IPS-15b (cell line): ENCODE results near the gene MTCL1.

ENCODE experiments used
- H3K27me3 ChIP-seq: one replicate; pipeline ENCODE4 v1.6.1; 2013; ENCODE audit warnings: low read length; ENCODE audit not compliant: control insufficient read depth, insufficient read depth
- H3K36me3 ChIP-seq: one replicate; pipeline ENCODE4 v1.6.1; 2013; ENCODE audit warnings: low read length; ENCODE audit not compliant: control insufficient read depth, insufficient read depth
- H3K4me1 ChIP-seq: one replicate; pipeline ENCODE4 v1.6.1; 2013; ENCODE audit warnings: mild to moderate bottlenecking, low read length; ENCODE audit not compliant: control insufficient read depth, insufficient read depth
- H3K4me3 ChIP-seq: one replicate; pipeline ENCODE4 v1.5.1; 2013; ENCODE audit warnings: low read depth, low read length
- H3K9ac ChIP-seq: one replicate; pipeline ENCODE4 v1.6.1; 2013; ENCODE audit warnings: low read depth, mild to moderate bottlenecking, low read length
- H3K9me3 ChIP-seq: one replicate; pipeline ENCODE4 v1.6.1; 2013; ENCODE audit warnings: mild to moderate bottlenecking, low read length; ENCODE audit not compliant: control insufficient read depth, insufficient read depth

Gene MTCL1

GRCh38 chr18:8705238-8705960, at the start of gene MTCL1:
Gene MTCL1, plus strand, starts transcription at chr18:8705556. Its CDS starts 105 bp downstream, at chr18:8705661.
- Histone ChIP-seq H3K36me3 (no peaks in the 10 kb centered on the region), H3K4me1 (peaks cover 18% of the 10 kb centered on the region), H3K9me3 (no peaks in the 10 kb centered on the region), H3K9ac (peak within 1 kb of the TSS; percentile 24), H3K4me3 (peak within 1 kb of the TSS; percentile 79), H3K27me3 (peaks cover 11% of the 10 kb centered on the region)

GRCh38 chr18:8656232-8656631, 49.1 kb upstream of the MTCL1 start:
- Histone ChIP-seq H3K9ac (no peak overlapping the region), H3K4me3 (no peak overlapping the region), H3K9me3 (no peaks in the 10 kb centered on the region), H3K27me3 (no peaks in the 10 kb centered on the region), H3K36me3 (no peaks in the 10 kb centered on the region), H3K4me1 (peaks cover 8% of the 10 kb centered on the region)

- no peaks in the 10 kb centered on the region for H3K9me3 ChIP-seq
- no peaks in the 10 kb centered on the region for H3K27me3 ChIP-seq
- no peaks in the 10 kb centered on the region for H3K36me3 ChIP-seq
- H3K4me1 ChIP-seq, result peaks cover 10% of the 10 kb centered on the region
- no peak overlapping the region for H3K4me3 ChIP-seq
- H3K9ac ChIP-seq, result no peak overlapping the region
Observed at GRCh38 chr18:8657050-8657820, 48.1 kb upstream of the MTCL1 start.

GRCh38 chr18:8657873-8658470, 47.4 kb upstream of the MTCL1 start:
- Histone ChIP-seq H3K27me3 (no peaks in the 10 kb centered on the region), H3K4me1 (peaks cover 16% of the 10 kb centered on the region), H3K36me3 (no peaks in the 10 kb centered on the region), H3K4me3 (no peak overlapping the region), H3K9me3 (no peaks in the 10 kb centered on the region), H3K9ac (no peak overlapping the region)

GRCh38 chr18:8658858-8659485, 46.4 kb upstream of the MTCL1 start:
- no peaks in the 10 kb centered on the region for H3K27me3 ChIP-seq
- no peaks in the 10 kb centered on the region for H3K9me3 ChIP-seq
- no peak overlapping the region for H3K9ac ChIP-seq
- H3K4me3 ChIP-seq, result no peak overlapping the region
- peaks cover 24% of the 10 kb centered on the region for H3K4me1 ChIP-seq
- no peaks in the 10 kb centered on the region for H3K36me3 ChIP-seq

- H3K9me3 ChIP-seq, result no peaks in the 10 kb centered on the region
- no peak overlapping the region for H3K9ac ChIP-seq
- H3K4me3 ChIP-seq, result no peak overlapping the region
- no peaks in the 10 kb centered on the region for H3K36me3 ChIP-seq
- H3K4me1 ChIP-seq, result peaks cover 24% of the 10 kb centered on the region
- H3K27me3 ChIP-seq, result no peaks in the 10 kb centered on the region
Observed at GRCh38 chr18:8659609-8660242, 45.6 kb upstream of the MTCL1 start.

GRCh38 chr18:8660316-8660715, 45.0 kb upstream of the MTCL1 start:
- H3K9me3 ChIP-seq, result no peaks in the 10 kb centered on the region
- no peak overlapping the region for H3K9ac ChIP-seq
- no peak overlapping the region for H3K4me3 ChIP-seq
- H3K4me1 ChIP-seq, result peaks cover 24% of the 10 kb centered on the region
- no peaks in the 10 kb centered on the region for H3K36me3 ChIP-seq
- H3K27me3 ChIP-seq, result no peaks in the 10 kb centered on the region

GRCh38 chr18:8661754-8662559, 43.4 kb upstream of the MTCL1 start:
- Histone ChIP-seq H3K27me3 (no peaks in the 10 kb centered on the region), H3K9ac (no peak overlapping the region)

GRCh38 chr18:8662560-8663255, 42.6 kb upstream of the MTCL1 start:
- Histone ChIP-seq H3K9ac (no peak overlapping the region), H3K9me3 (no peaks in the 10 kb centered on the region), H3K27me3 (no peaks in the 10 kb centered on the region)

More at GRCh38 chr18:8661754-8662559, 43.4 kb upstream of the MTCL1 start:
- H3K4me1 ChIP-seq, result peaks cover 24% of the 10 kb centered on the region
- peak overlapping the region; percentile 28 for H3K4me3 ChIP-seq
- no peaks in the 10 kb centered on the region for H3K36me3 ChIP-seq
- H3K9me3 ChIP-seq, result no peaks in the 10 kb centered on the region

GRCh38 chr18:8667846-8668245, 37.5 kb upstream of the MTCL1 start:
- Histone ChIP-seq H3K36me3 (no peaks in the 10 kb centered on the region), H3K9ac (no peak overlapping the region), H3K9me3 (no peaks in the 10 kb centered on the region), H3K4me3 (no peak overlapping the region), H3K27me3 (no peaks in the 10 kb centered on the region), H3K4me1 (peaks cover 14% of the 10 kb centered on the region)

More at GRCh38 chr18:8662560-8663255, 42.6 kb upstream of the MTCL1 start:
- peaks cover 24% of the 10 kb centered on the region for H3K4me1 ChIP-seq
- no peaks in the 10 kb centered on the region for H3K36me3 ChIP-seq
- no peak overlapping the region for H3K4me3 ChIP-seq
